GM10248 (cell line): Measurements from ENCODE around the gene CHP2.
"Not testable (repeated sequence)": the region's sequence is repeated elsewhere in the genome, so short reads cannot be mapped to it uniquely, and the experiment has no call there.

Experiments
- CTCF ChIA-PET: fragments of 300-600 bp; sonication (Branson Sonifier 250); formaldehyde crosslinking; extraction: SDS; loops from one replicate; lab custom pipeline; 2021; ENCODE audit warnings: antibody characterized with exemption; lab: Yijun Ruan, JAX
- POLR2A ChIA-PET: fragments of 350-650 bp; sonication (Branson Sonifier 250); formaldehyde crosslinking; extraction: SDS; loops from one replicate; lab custom pipeline; 2020; ENCODE audit warnings: antibody characterized with exemption; lab: Yijun Ruan, JAX
- DNase-seq: peaks from one replicate; pipeline ENCODE4 v3.0.0; 2012; ENCODE audit errors: extremely low spot score
- CTCF ChIP-seq: IDR thresholded peaks from 2 replicates; pipeline ENCODE4 v1.5.1; 2012; ENCODE audit warnings: mild to moderate bottlenecking, low read depth; ENCODE audit errors: extremely low read depth, missing control alignments, control extremely low read depth

CHP2 gene

GRCh38 chr16:23742766-23743165, 12.1 kb upstream of the CHP2 start:
- ChIA-PET POLR2A (no interaction called here), CTCF (no interaction called here)
- TF ChIP-seq CTCF, result no peak
- no peak for DNase-seq

GRCh38 chr16:23745263-23745662, 9.6 kb upstream of the CHP2 start:
- POLR2A ChIA-PET, result no interaction called here
- CTCF ChIA-PET, result interaction anchor here (1.0 to 1.4 kb wide), 2 partner anchors 9 to 10 kb away, joined by 4 read pairs; partner anchors contain the start of gene CHP2

GRCh38 chr16:23748630-23749029, 6.2 kb upstream of the CHP2 start:
- TF ChIP-seq CTCF, result no peak
- ChIA-PET CTCF (no interaction called here), POLR2A (no interaction called here)
- DNase-seq, result no peak

More at GRCh38 chr16:23745263-23745662, 9.6 kb upstream of the CHP2 start:
- no peak for DNase-seq
- TF ChIP-seq CTCF, result no peak

GRCh38 chr16:23751053-23751452, 3.8 kb upstream of the CHP2 start:
- POLR2A ChIA-PET, DNase-seq, CTCF ChIA-PET: not testable (repeated sequence)

GRCh38 chr16:23753908-23754593, 775 bp upstream of the CHP2 start:
- no peak for DNase-seq
- TF ChIP-seq CTCF, result no peak
- CTCF ChIA-PET, result interaction anchor here (1.2 to 1.3 kb wide), 2 partner anchors 24 to 26 kb away, joined by 3 read pairs; no protein-coding TSS in a partner anchor
- POLR2A ChIA-PET, result no interaction called here

GRCh38 chr16:23755484-23755809, 621 bp downstream of the CHP2 start:
- no peak for DNase-seq
- POLR2A ChIA-PET, result no interaction called here
- no peak for TF ChIP-seq CTCF
- CTCF ChIA-PET, result interaction anchor here (1.1 to 1.3 kb wide), 2 partner anchors 9 to 26 kb away, joined by 3 to 4 read pairs; no protein-coding TSS in a partner anchor

- POLR2A ChIA-PET, result no interaction called here
- CTCF ChIA-PET, result interaction anchor here (1.6 kb wide), 1 partner anchor 29 kb away, joined by 4 read pairs; no protein-coding TSS in a partner anchor
- TF ChIP-seq CTCF, result no peak
- no peak for DNase-seq
Measured at GRCh38 chr16:23757116-23757515, 2.3 kb downstream of the CHP2 start.
